Measurements from ENCODE around the gene POU2F3. TPM values are rescaled to one million over a fixed set of nuclear protein-coding genes. Genes with fewer than 3 reads are reported as not detected.

Gene POU2F3
- total and polyA plus RNA-seq, 2 of the 8 experiments (the other 6 are each of a cell fraction or from before 2014, with no cell fraction given) = 1.0 to 2.1 TPM

DNA sequence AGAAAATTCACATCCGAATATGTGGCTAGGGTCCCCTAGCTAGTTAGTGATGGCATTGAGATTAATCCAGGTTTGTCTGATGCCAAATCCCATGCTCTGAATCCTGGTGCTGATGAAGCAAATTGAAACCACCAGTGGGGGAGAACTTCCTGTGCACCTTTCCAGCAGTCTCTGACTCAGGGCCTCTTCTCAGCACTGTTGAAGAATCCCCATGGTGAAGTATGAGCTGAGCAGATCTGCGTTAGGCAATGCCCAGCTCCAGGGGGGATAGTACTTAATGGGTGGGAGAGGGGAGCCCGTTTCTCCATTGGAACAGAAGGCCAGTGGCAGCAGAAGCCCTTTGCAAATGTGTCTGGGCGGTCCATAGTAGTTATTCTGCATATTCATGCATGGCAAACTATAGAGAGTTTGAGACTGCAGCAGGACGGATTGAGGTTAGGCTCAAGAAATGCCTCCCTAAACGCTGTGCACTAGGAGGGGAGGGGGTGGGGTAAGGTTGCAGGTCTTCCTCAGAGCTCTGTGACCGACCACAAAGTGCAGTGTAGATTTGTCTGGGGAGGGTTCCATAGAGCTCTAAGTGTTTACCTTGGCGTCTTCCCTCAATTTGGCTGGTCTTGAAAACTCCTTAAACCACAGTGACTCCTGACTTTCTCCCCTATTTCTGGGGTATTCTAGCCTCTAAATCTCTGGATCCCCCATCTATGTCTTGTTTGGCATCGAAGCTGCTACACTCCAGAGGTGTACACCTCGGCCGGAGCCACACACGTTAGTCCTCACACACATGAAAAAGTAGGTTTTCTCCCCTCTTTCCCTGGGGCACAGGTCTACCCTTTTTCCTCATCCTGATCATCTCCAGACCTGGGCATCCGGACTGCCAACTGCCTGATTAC lies 4.8 kb downstream of the POU2F3 start:
- DNase-seq (ENCODE audit: low read depth in 1 of 2, low spot score in 2 of 2) = no peak
- Histone ChIP-seq H3K27ac (ENCODE audit: low read depth, low read length) (no peak overlapping the region), H4K20me1 (replicated peaks in 1 of 2; ENCODE audit: control insufficient read depth in 1 of 2, insufficient read depth in 2 of 2, low read length in 2 of 2) (no peaks in the 10 kb centered on the region), H4K91ac (replicated peaks; ENCODE audit: insufficient read length, low read length) (no peak overlapping the region), H2BK5ac (ENCODE audit: low read depth, low read length) (no peak overlapping the region), H4K5ac (ENCODE audit: insufficient read length, low read depth, low read length) (no peak overlapping the region), H3K23me2 (ENCODE audit: low read depth, low read length) (peaks cover 4% of the 10 kb centered on the region; the same call in 1 of the 2 replicates), H3K79me1 (ENCODE audit: low read depth, low read length) (no peaks in the 10 kb centered on the region), H3K79me2 (ENCODE audit: control insufficient read depth in 1 of 2, insufficient read depth in 2 of 2, low read length in 2 of 2) (no peaks in the 10 kb centered on the region), H2AK5ac (ENCODE audit: low read depth, low read length) (0 out of 2 replicates have a peak overlapping the region, but pooled peaks have one; percentile 33), H3K4me1 (replicated peaks in 1 of 4; ENCODE audit: control insufficient read depth in 3 of 4, insufficient read depth in 4 of 4, low read length in 3 of 4) (peaks cover 2 to 19% (median 5%) of the 10 kb centered on the region in 4 experiments), H3K4me2 (ENCODE audit: insufficient read depth in 1 of 2, low read depth in 2 of 2, low read length in 2 of 2) (0 out of 4 replicates have a peak overlapping the region, but pooled peaks of 1 of the 2 experiments have one; percentile 4), H3K23ac (ENCODE audit: insufficient read length) (no peak overlapping the region), H2BK12ac (ENCODE audit: low read depth, low read length) (no peak overlapping the region; the same call in 1 of the 2 replicates), H3K4me3 (ENCODE audit: extremely low read depth in 1 of 4, insufficient read depth in 2 of 4, low read depth in 3 of 4, low read length in 4 of 4) (no peak overlapping the region), H2BK20ac (ENCODE audit: low read length) (no peak overlapping the region), H3K18ac (ENCODE audit: extremely low read depth, low read length) (no peak overlapping the region), H3K4ac (replicated peaks; ENCODE audit: insufficient read length, low read depth, low read length) (no peak overlapping the region), H3K56ac (replicated peaks; ENCODE audit: insufficient read length, low read depth, low read length) (no peak overlapping the region), H2AFZ (ENCODE audit: low read length) (no peak overlapping the region), H3K9me3 (ENCODE audit: insufficient read depth in 2 of 2, low read depth in 1 of 2, low read length in 1 of 2) (no peaks in the 10 kb centered on the region), H3K14ac (ENCODE audit: insufficient read length) (no peak overlapping the region), H3K27me3 (replicated peaks in 1 of 4; ENCODE audit: control insufficient read depth in 3 of 4, extremely low read depth in 1 of 4, insufficient read depth in 3 of 4, low read length in 3 of 4) (peaks cover 0 to 19% (median 15%) of the 10 kb centered on the region in 4 experiments; a peak in 6 of 7 replicates), H3K9ac (replicated peaks in 1 of 4; ENCODE audit: extremely low read depth in 1 of 4, low read depth in 3 of 4, low read length in 3 of 4) (no peak overlapping the region), H4K8ac (ENCODE audit: extremely low read depth, insufficient read depth, low read length) (no peak overlapping the region), H3K36me3 (ENCODE audit: control insufficient read depth in 2 of 4, insufficient read depth in 4 of 4, low read length in 3 of 4) (no peaks in the 10 kb centered on the region), H2BK120ac (replicated peaks; ENCODE audit: low read depth, low read length) (no peak overlapping the region), H2BK15ac (ENCODE audit: low read length) (no peak overlapping the region)
- ChIA-PET CTCF (ENCODE audit: partially characterized antibody) (interaction anchor here (0.7 to 41.2 kb wide), 13 partner anchors 7 to 868 kb away, joined by 3 to 1412 read pairs (median 4); partner anchors contain the start of gene POU2F3), POLR2A (ENCODE audit: partially characterized antibody) (interaction anchor here (1.2 to 1.3 kb wide), 3 partner anchors 8 to 39 kb away, joined by 3 to 4 read pairs (median 3); no protein-coding TSS in a partner anchor)
- WGBS, 2 experiments (ENCODE audit: extremely low coverage in 1 of 2, insufficient coverage in 1 of 2, insufficient read length in 1 of 2, insufficient replicate concordance in 2 of 2, low coverage in 1 of 2, low lambda C conversion rate in 2 of 2, missing lambda C conversion rate in 1 of 2) = 68% methylated on average over 13 of the region's 13 CpGs; no CpG with 5 or more reads in 1 of the 2 experiments
- FAIRE-seq = no peak
- TF ChIP-seq BCL11A (IDR thresholded peaks at IDR 0.05; ENCODE audit: low read depth in 2 of 2, low read length in 2 of 2) = no peak
- no peak for TF ChIP-seq BACH1 (IDR thresholded peaks at IDR 0.05; ENCODE audit: low read length)
- TF ChIP-seq POU5F1 (IDR thresholded peaks at IDR 0.05; ENCODE audit: low read depth, low read length) = no peak
- no peak for TF ChIP-seq KDM5A (IDR thresholded peaks at IDR 0.05; ENCODE audit: low read length)
- TF ChIP-seq KDM4A (IDR thresholded peaks at IDR 0.05; ENCODE audit: low read depth, low read length, severe bottlenecking) = no peak
- no peak for TF ChIP-seq RXRA (IDR thresholded peaks at IDR 0.05; ENCODE audit: insufficient read depth, low read depth, low read length)
- TF ChIP-seq RAD21 (IDR thresholded peaks at IDR 0.05 in 1 of 2, conservative IDR thresholded peaks at IDR 0.05 in 1 of 2; ENCODE audit: low read depth in 2 of 2, low read length in 2 of 2) = no peak
- no peak for TF ChIP-seq NANOG (IDR thresholded peaks at IDR 0.05; ENCODE audit: insufficient read depth, low read depth, low read length, poor library complexity, severe bottlenecking)
- no peak for TF ChIP-seq RNF2 (IDR thresholded peaks at IDR 0.05; ENCODE audit: borderline replicate concordance, low read depth, low read length, missing control alignments, poor library complexity, severe bottlenecking)
- no peak for TF ChIP-seq KDM1A (IDR thresholded peaks at IDR 0.05; ENCODE audit: borderline replicate concordance, low read length)
